ENCODE results near the gene CARMIL1.

DNA sequence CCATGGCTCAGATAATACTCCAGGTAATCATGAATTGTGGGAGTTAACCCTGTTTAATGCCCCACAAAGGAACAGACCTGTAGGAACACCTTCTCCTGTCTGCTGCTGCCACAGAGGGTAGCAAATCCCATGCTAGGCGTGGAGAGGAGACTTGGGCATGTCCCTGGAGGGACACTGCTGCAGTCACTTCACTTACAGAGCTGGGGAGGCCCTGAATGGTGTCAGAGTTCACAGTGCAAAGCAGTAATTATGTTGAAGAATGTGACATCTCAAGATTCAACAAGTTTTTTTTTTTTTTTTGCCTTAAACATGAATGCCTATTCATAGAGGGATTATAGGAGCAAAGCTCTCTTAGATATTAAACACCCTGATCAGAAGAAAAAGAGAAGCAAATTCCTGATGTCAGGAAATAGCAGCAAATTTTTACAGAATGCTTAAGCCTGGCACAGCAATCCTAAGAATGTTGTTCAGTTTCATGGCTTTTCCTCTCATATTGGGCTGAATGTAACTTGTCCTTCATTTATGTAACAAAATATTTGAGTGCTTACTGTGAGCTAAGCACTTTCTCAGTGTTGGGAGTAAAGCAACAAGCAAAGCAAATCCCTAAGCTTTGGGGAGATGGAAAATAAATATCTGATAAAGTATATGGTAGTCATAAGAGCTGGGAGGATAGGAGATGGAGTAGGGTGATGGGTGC, 45.0 kb downstream of the CARMIL1 start:
- TF ChIP-seq EP300 (IDR thresholded peaks at IDR 0.05) (no peak), POLR2A (IDR thresholded peaks at IDR 0.05) (no peak), POLR2AphosphoS5 (IDR thresholded peaks at IDR 0.05) (no peak)
- TF ChIP-seq, protein P1, sequence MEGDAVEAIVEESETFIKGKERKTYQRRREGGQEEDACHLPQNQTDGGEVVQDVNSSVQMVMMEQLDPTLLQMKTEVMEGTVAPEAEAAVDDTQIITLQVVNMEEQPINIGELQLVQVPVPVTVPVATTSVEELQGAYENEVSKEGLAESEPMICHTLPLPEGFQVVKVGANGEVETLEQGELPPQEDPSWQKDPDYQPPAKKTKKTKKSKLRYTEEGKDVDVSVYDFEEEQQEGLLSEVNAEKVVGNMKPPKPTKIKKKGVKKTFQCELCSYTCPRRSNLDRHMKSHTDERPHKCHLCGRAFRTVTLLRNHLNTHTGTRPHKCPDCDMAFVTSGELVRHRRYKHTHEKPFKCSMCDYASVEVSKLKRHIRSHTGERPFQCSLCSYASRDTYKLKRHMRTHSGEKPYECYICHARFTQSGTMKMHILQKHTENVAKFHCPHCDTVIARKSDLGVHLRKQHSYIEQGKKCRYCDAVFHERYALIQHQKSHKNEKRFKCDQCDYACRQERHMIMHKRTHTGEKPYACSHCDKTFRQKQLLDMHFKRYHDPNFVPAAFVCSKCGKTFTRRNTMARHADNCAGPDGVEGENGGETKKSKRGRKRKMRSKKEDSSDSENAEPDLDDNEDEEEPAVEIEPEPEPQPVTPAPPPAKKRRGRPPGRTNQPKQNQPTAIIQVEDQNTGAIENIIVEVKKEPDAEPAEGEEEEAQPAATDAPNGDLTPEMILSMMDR (IDR thresholded peaks at IDR 0.05) = no peak

All from suprapubic skin (tissue), 4 donors.